Mesodermal cell (in vitro differentiated cells): ENCODE data around the gene COPS6.

Source experiments
- H3K27ac ChIP-seq: 2 replicates; pipeline ENCODE4 v1.7.0; 2013; ENCODE audit warnings: mild to moderate bottlenecking, low read depth, low read length, moderate library complexity; ENCODE audit not compliant: severe bottlenecking
- H3K36me3 ChIP-seq: 2 replicates; pipeline ENCODE4 v1.7.1; 2013; ENCODE audit warnings: mild to moderate bottlenecking, low read length, moderate library complexity; ENCODE audit not compliant: control insufficient read depth, insufficient read depth
- H3K4me1 ChIP-seq: one replicate; pipeline ENCODE4 v1.7.1; 2013; ENCODE audit warnings: mild to moderate bottlenecking, low read length; ENCODE audit not compliant: insufficient read depth, control insufficient read depth, poor library complexity, severe bottlenecking
- H3K4me3 ChIP-seq: 2 replicates; pipeline ENCODE4 v1.7.0; 2013; ENCODE audit warnings: low read length, control low read depth, mild to moderate bottlenecking; ENCODE audit not compliant: insufficient read depth, poor library complexity, severe bottlenecking; ENCODE audit errors: extremely low read depth
- H3K9me3 ChIP-seq: 2 replicates; pipeline ENCODE4 v1.7.1; 2013; ENCODE audit warnings: mild to moderate bottlenecking, low read length, moderate library complexity; ENCODE audit not compliant: control insufficient read depth
- WGBS, 2 experiments: methylation state at CpG; one replicate each; pipeline ENCODE4 v1.1.5; 2013; ENCODE audit warnings: missing lambda C conversion rate in 2 of 2; ENCODE audit not compliant: insufficient coverage in 2 of 2; 5-methylcytosine and 5-hydroxymethylcytosine counted together

Gene COPS6

GRCh38 chr7:100063376-100063775 lies 25.4 kb upstream of the COPS6 start:
- Histone ChIP-seq H3K9me3 (no peaks in the 10 kb centered on the region), H3K27ac (no peak overlapping the region), H3K4me1 (peaks cover 5% of the 10 kb centered on the region)

GRCh38 chr7:100064162-100064561 lies 24.6 kb upstream of the COPS6 start:
- no peak overlapping the region for H3K27ac ChIP-seq
- peaks cover 86% of the 10 kb centered on the region for H3K36me3 ChIP-seq
- 94 to 100% methylated on average over 3 to 5 of the region's 9 CpGs for WGBS, 2 experiments
- H3K4me3 ChIP-seq: no peak overlapping the region
- H3K9me3 ChIP-seq: no peaks in the 10 kb centered on the region
- peaks cover 5% of the 10 kb centered on the region for H3K4me1 ChIP-seq

More at GRCh38 chr7:100063376-100063775, 25.4 kb upstream of the COPS6 start:
- 100% methylated on average over 3 of the region's 4 CpGs; no CpG with 5 or more reads in 1 of the 2 experiments for WGBS, 2 experiments
- Histone ChIP-seq H3K36me3 (peaks cover 86% of the 10 kb centered on the region), H3K4me3 (no peak overlapping the region)

- Histone ChIP-seq H3K4me1 (peaks cover 5% of the 10 kb centered on the region), H3K9me3 (peaks cover 9% of the 10 kb centered on the region), H3K4me3 (no peak overlapping the region), H3K27ac (peak overlapping the region; percentile 89), H3K36me3 (peaks cover 91% of the 10 kb centered on the region)
- 95 to 98% methylated on average over 6 of the region's 8 CpGs for WGBS, 2 experiments
These were observed 23.1 kb upstream of the COPS6 start for GRCh38 chr7:100065452-100066186.

GRCh38 chr7:100066953-100067352 lies 21.8 kb upstream of the COPS6 start:
- Histone ChIP-seq H3K4me1 (peaks cover 5% of the 10 kb centered on the region), H3K9me3 (peaks cover 22% of the 10 kb centered on the region), H3K4me3 (no peak overlapping the region), H3K36me3 (peaks cover 91% of the 10 kb centered on the region), H3K27ac (no peak overlapping the region)
- WGBS, 2 experiments: 90 to 97% methylated on average over 7 of the region's 7 CpGs

GRCh38 chr7:100069991-100070390 lies 18.8 kb upstream of the COPS6 start:
- WGBS, 2 experiments: 97 to 100% methylated on average over 4 of the region's 5 CpGs
- Histone ChIP-seq H3K4me1 (peaks cover 5% of the 10 kb centered on the region), H3K36me3 (peaks cover 91% of the 10 kb centered on the region), H3K9me3 (peaks cover 50% of the 10 kb centered on the region), H3K4me3 (no peak overlapping the region), H3K27ac (no peak overlapping the region)

- 93 to 98% methylated on average over 3 to 4 of the region's 11 CpGs for WGBS, 2 experiments
- H3K36me3 ChIP-seq: peaks cover 91% of the 10 kb centered on the region
- H3K27ac ChIP-seq: no peak overlapping the region
- no peaks in the 10 kb centered on the region for H3K4me1 ChIP-seq
- no peak overlapping the region for H3K4me3 ChIP-seq
- peaks cover 61% of the 10 kb centered on the region for H3K9me3 ChIP-seq
These were observed 17.6 kb upstream of the COPS6 start for GRCh38 chr7:100071018-100071723.

- H3K36me3 ChIP-seq: peaks cover 98% of the 10 kb centered on the region
- 96 to 99% methylated on average over 9 to 10 of the region's 10 CpGs for WGBS, 2 experiments
- no peak overlapping the region for H3K27ac ChIP-seq
- H3K4me3 ChIP-seq: no peak overlapping the region
- peaks cover 64% of the 10 kb centered on the region for H3K9me3 ChIP-seq
- H3K4me1 ChIP-seq: no peaks in the 10 kb centered on the region
These were observed 16.3 kb upstream of the COPS6 start for GRCh38 chr7:100072462-100072861.

GRCh38 chr7:100074841-100075240 lies 13.9 kb upstream of the COPS6 start:
- H3K36me3 ChIP-seq: peaks cover 100% of the 10 kb centered on the region
- H3K27ac ChIP-seq: no peak overlapping the region
- no peak overlapping the region for H3K4me3 ChIP-seq
- WGBS, 2 experiments: 97 to 100% methylated on average over 4 to 6 of the region's 7 CpGs
- H3K4me1 ChIP-seq: peaks cover 7% of the 10 kb centered on the region
- H3K9me3 ChIP-seq: peaks cover 63% of the 10 kb centered on the region

GRCh38 chr7:100075418-100075817 lies 13.4 kb upstream of the COPS6 start:
- H3K27ac ChIP-seq: no peak overlapping the region
- peaks cover 57% of the 10 kb centered on the region for H3K9me3 ChIP-seq
- WGBS, 2 experiments: 96 to 98% methylated on average over 5 to 6 of the region's 6 CpGs
- H3K4me3 ChIP-seq: no peak overlapping the region
- H3K36me3 ChIP-seq: peaks cover 100% of the 10 kb centered on the region
- H3K4me1 ChIP-seq: peaks cover 9% of the 10 kb centered on the region

GRCh38 chr7:100077205-100077604 lies 11.6 kb upstream of the COPS6 start:
- Histone ChIP-seq H3K4me1 (peaks cover 9% of the 10 kb centered on the region), H3K36me3 (peaks cover 82% of the 10 kb centered on the region), H3K27ac (no peak overlapping the region), H3K4me3 (no peak overlapping the region), H3K9me3 (peaks cover 39% of the 10 kb centered on the region)
- WGBS, 2 experiments: 100% methylated on average over 1 of the region's 4 CpGs
